Upper lobe of left lung (tissue), 4 donors: ENCODE measurements around the gene POU2AF3.

Experiments
- EP300 ChIP-seq, 4 donors: sonication (generic); formaldehyde crosslinking; IDR thresholded peaks; one replicate each; pipeline ENCODE4 v1.5.1; 2017; ENCODE audit warnings: antibody characterized with exemption in 4 of 4, control low read depth in 2 of 4
- POLR2A ChIP-seq, 4 donors: fragments of 450-650 bp; IDR thresholded peaks; one replicate each; pipeline ENCODE4 v1.5.1; 2016 to 2017; ENCODE audit warnings: antibody characterized with exemption in 4 of 4, mild to moderate bottlenecking in 2 of 4
- POLR2AphosphoS5 ChIP-seq, 2 donors: sonication (generic); formaldehyde crosslinking; IDR thresholded peaks; one replicate each; pipeline ENCODE4 v1.5.1; 2017; ENCODE audit warnings: antibody characterized with exemption in 2 of 2
- TF ChIP-seq, protein P1 (sequence below), 6 experiments: fragments of 450-650 bp in 4 of 6; fragments of 200-600 bp in 2 of 6; sonication (generic) in 2 of 6; IDR thresholded peaks; one replicate each; pipeline ENCODE4 v1.5.1; 2016 to 2019; ENCODE audit warnings: antibody characterized with exemption in 6 of 6

GRCh38 chr11:111305876-111306275, 7.5 kb downstream of the POU2AF3 start:
- TF ChIP-seq, protein P1, sequence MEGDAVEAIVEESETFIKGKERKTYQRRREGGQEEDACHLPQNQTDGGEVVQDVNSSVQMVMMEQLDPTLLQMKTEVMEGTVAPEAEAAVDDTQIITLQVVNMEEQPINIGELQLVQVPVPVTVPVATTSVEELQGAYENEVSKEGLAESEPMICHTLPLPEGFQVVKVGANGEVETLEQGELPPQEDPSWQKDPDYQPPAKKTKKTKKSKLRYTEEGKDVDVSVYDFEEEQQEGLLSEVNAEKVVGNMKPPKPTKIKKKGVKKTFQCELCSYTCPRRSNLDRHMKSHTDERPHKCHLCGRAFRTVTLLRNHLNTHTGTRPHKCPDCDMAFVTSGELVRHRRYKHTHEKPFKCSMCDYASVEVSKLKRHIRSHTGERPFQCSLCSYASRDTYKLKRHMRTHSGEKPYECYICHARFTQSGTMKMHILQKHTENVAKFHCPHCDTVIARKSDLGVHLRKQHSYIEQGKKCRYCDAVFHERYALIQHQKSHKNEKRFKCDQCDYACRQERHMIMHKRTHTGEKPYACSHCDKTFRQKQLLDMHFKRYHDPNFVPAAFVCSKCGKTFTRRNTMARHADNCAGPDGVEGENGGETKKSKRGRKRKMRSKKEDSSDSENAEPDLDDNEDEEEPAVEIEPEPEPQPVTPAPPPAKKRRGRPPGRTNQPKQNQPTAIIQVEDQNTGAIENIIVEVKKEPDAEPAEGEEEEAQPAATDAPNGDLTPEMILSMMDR (IDR thresholded peaks at IDR 0.05), result no peak
- TF ChIP-seq EP300 (IDR thresholded peaks at IDR 0.05) (no peak), POLR2A (IDR thresholded peaks at IDR 0.05) (no peak), POLR2AphosphoS5 (IDR thresholded peaks at IDR 0.05) (no peak)
